ENCODE measurements around the gene OASL. TPM values are rescaled to one million over a fixed set of nuclear protein-coding genes. Genes with fewer than 3 reads are reported as not detected.

OASL gene
- total and polyA plus RNA-seq, 2 of the 4 experiments (the other 2 are of a cell fraction), result under 0.01 to 0.05 TPM

- H3K4me3 ChIP-seq (ENCODE audit: insufficient read depth, low read depth, low read length), result no peak overlapping the region
- H2AFZ ChIP-seq (replicated peaks; ENCODE audit: low read length, poor library complexity), result peak overlapping the region; percentile 43
- CTCF ChIA-PET, result no interaction called here
- H2BK5ac ChIP-seq (ENCODE audit: low read depth, low read length, poor library complexity, severe bottlenecking), result no peak overlapping the region
- POLR2A ChIA-PET (ENCODE audit: unreplicated experiment), result no interaction called here
- DNase-seq (peak; percentile 23), ATAC-seq (ENCODE audit: low read depth) (peak; percentile 79)
- H3K36me3 ChIP-seq (ENCODE audit: control insufficient read depth, insufficient read depth, low read length), result peaks cover 33% of the 10 kb centered on the region
- no peaks in the 10 kb centered on the region for H3K79me1 ChIP-seq (ENCODE audit: low read depth in 1 of 2, low read length in 2 of 2)
- 45% methylated on average over 4 of the region's 9 CpGs; no CpG with 5 or more reads in 1 of the 2 experiments for WGBS, 2 experiments (ENCODE audit: extremely low coverage in 2 of 2, insufficient read length in 1 of 2)
- no peak overlapping the region for H2BK20ac ChIP-seq (ENCODE audit: low read depth, low read length)
- no peak overlapping the region for H3K4ac ChIP-seq (ENCODE audit: low read depth, low read length)
- no peak overlapping the region for H4K5ac ChIP-seq (ENCODE audit: low read depth, low read length)
- no peaks in the 10 kb centered on the region for H3K9me1 ChIP-seq (ENCODE audit: insufficient read depth, low read length)
- TF ChIP-seq ELK1 (IDR thresholded peaks at IDR 0.05; ENCODE audit: borderline replicate concordance, low read depth, low read length) (no peak), CEBPB (IDR thresholded peaks at IDR 0.05; ENCODE audit: low read depth, low read length) (no peak), RAD21 (IDR thresholded peaks at IDR 0.05; ENCODE audit: low read length) (peak; percentile 58), FOS (IDR thresholded peaks at IDR 0.05; ENCODE audit: low read depth, low read length) (no peak), USF2 (IDR thresholded peaks at IDR 0.05; ENCODE audit: low read depth, low read length) (no peak), SMC3 (IDR thresholded peaks at IDR 0.05; ENCODE audit: low read depth, low read length) (peak; percentile 51), CTCF (conservative IDR thresholded peaks at IDR 0.05; ENCODE audit: low read depth, low read length) (peak; percentile 61), NFE2L2 (IDR thresholded peaks at IDR 0.05; ENCODE audit: low read depth, low read length) (no peak), POLR2A (IDR thresholded peaks at IDR 0.05; ENCODE audit: low read depth, low read length) (no peak), MAZ (IDR thresholded peaks at IDR 0.05; ENCODE audit: borderline replicate concordance, low read depth, low read length) (no peak)
- H3K9ac ChIP-seq (ENCODE audit: low read depth, low read length), result no peak overlapping the region
- H3K4me2 ChIP-seq (ENCODE audit: low read depth, low read length), result no peak overlapping the region
- H3K18ac ChIP-seq (ENCODE audit: low read depth, low read length), result no peak overlapping the region
- H4K8ac ChIP-seq (ENCODE audit: low read depth in 2 of 2, low read length in 2 of 2), result no peak overlapping the region
- no peaks in the 10 kb centered on the region for H3K4me1 ChIP-seq (ENCODE audit: control insufficient read depth, insufficient read depth, low read length)
- H3K27ac ChIP-seq (ENCODE audit: insufficient read depth, low read length), result no peak overlapping the region
- dilution Hi-C loops (cut with HindIII; ENCODE audit: low sequenced_read_pairs, unreplicated experiment), result no loop called here
- H3K23ac ChIP-seq (ENCODE audit: low read depth, low read length), result no peak overlapping the region
- intact Hi-C loops (cut with micrococcal nuclease), result loop anchor here (1.0 kb wide), 2 partner anchors 91 to 225 kb away; no protein-coding TSS in a partner anchor
- H2AK9ac ChIP-seq (replicated peaks; ENCODE audit: low read depth, low read length, poor library complexity), result peak overlapping the region; percentile 61
- H3K14ac ChIP-seq (replicated peaks; ENCODE audit: low read depth, low read length), result no peak overlapping the region
- no peak overlapping the region for H4K91ac ChIP-seq (ENCODE audit: insufficient read depth, low read depth, low read length)
- no peak overlapping the region for H3K56ac ChIP-seq (ENCODE audit: extremely low read depth, insufficient read depth, low read length)
- H2BK120ac ChIP-seq (ENCODE audit: low read depth, low read length), result no peak overlapping the region
- BruUV-seq (replicated peaks), result no TSS peak
- no peaks in the 10 kb centered on the region for H4K20me1 ChIP-seq (ENCODE audit: insufficient read depth, low read length)
- no peaks in the 10 kb centered on the region for H3K9me3 ChIP-seq (ENCODE audit: control insufficient read depth, insufficient read depth, low read length)
- no peak overlapping the region for H2AK5ac ChIP-seq (ENCODE audit: low read depth, low read length)
- in situ Hi-C loops (cut with MboI; ENCODE audit: low sequenced_read_pairs), result no loop called here
- H2BK15ac ChIP-seq (ENCODE audit: low read depth, low read length), result no peak overlapping the region
- no peaks in the 10 kb centered on the region for H3K27me3 ChIP-seq (ENCODE audit: control insufficient read depth, insufficient read depth, low read length)
Measured at GRCh38 chr12:121005346-121005815, 33.7 kb downstream of the OASL start.

Data from IMR-90 (cell line).